ENCODE results near the gene BMPR1B. TPM values are rescaled to one million over a fixed set of nuclear protein-coding genes. Genes with fewer than 3 reads are reported as not detected.

The BMPR1B gene
- total and polyA plus RNA-seq, 2 of the 8 experiments (the other 6 are each of a cell fraction or from before 2014, with no cell fraction given) = 0.14 to 1.1 TPM

DNA sequence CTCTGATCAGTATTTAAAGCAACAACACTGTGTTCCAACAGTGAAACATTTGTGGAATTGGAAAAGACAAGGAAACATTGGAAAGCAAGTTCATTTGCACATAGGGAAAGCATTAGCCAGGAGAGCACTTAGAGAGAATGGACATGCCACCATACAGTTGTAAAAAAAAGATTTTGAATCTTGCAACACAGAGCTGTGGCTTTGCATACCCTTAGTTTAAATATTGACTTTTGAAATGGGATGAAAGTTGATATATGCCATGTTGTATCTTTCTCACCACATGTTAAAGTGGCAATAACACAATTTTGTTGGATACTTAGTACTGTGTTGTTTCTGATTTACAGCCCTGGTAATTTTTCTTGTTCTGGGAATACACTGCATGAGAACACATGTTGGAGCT, 208.1 kb downstream of the BMPR1B start:
- no peak overlapping the region for H3K4me2 ChIP-seq (ENCODE audit: insufficient read depth in 1 of 2, low read depth in 2 of 2, low read length in 2 of 2)
- H3K23me2 ChIP-seq (ENCODE audit: low read depth, low read length) = no peaks in the 10 kb centered on the region
- H2AK5ac ChIP-seq (ENCODE audit: low read depth, low read length) = no peak overlapping the region
- H3K79me1 ChIP-seq (ENCODE audit: low read depth, low read length) = no peaks in the 10 kb centered on the region
- H3K27me3 ChIP-seq (replicated peaks in 1 of 4; ENCODE audit: control insufficient read depth in 3 of 4, extremely low read depth in 1 of 4, insufficient read depth in 3 of 4, low read length in 3 of 4) = no peaks in the 10 kb centered on the region
- no peak overlapping the region for H4K8ac ChIP-seq (ENCODE audit: extremely low read depth, insufficient read depth, low read length)
- ChIA-PET CTCF (ENCODE audit: partially characterized antibody) (interaction anchor here (1.3 kb wide), 1 partner anchor 11 kb away, joined by 3 read pairs; no protein-coding TSS in a partner anchor), POLR2A (ENCODE audit: partially characterized antibody) (no interaction called here)
- H2BK5ac ChIP-seq (ENCODE audit: low read depth, low read length) = no peak overlapping the region
- H3K27ac ChIP-seq (ENCODE audit: low read depth, low read length) = no peak overlapping the region
- no peak overlapping the region for H3K18ac ChIP-seq (ENCODE audit: extremely low read depth, low read length)
- H3K4ac ChIP-seq (replicated peaks; ENCODE audit: insufficient read length, low read depth, low read length) = no peak overlapping the region
- H3K14ac ChIP-seq (ENCODE audit: insufficient read length) = no peak overlapping the region
- DNase-seq (ENCODE audit: low read depth in 1 of 2, low spot score in 2 of 2) (no peak), FAIRE-seq (no peak)
- H2BK120ac ChIP-seq (replicated peaks; ENCODE audit: low read depth, low read length) = no peak overlapping the region
- H3K9ac ChIP-seq (replicated peaks in 1 of 4; ENCODE audit: extremely low read depth in 1 of 4, low read depth in 3 of 4, low read length in 3 of 4) = no peak overlapping the region
- no peak overlapping the region for H2BK20ac ChIP-seq (ENCODE audit: low read length)
- H3K9me3 ChIP-seq (ENCODE audit: insufficient read depth in 2 of 2, low read depth in 1 of 2, low read length in 1 of 2) = no peaks in the 10 kb centered on the region
- H2BK15ac ChIP-seq (ENCODE audit: low read length) = no peak overlapping the region
- H4K5ac ChIP-seq (ENCODE audit: insufficient read length, low read depth, low read length) = no peak overlapping the region
- no peaks in the 10 kb centered on the region for H3K4me1 ChIP-seq (replicated peaks in 1 of 4; ENCODE audit: control insufficient read depth in 3 of 4, insufficient read depth in 4 of 4, low read length in 3 of 4)
- no peak overlapping the region for H2BK12ac ChIP-seq (ENCODE audit: low read depth, low read length)
- no peak overlapping the region for H4K91ac ChIP-seq (replicated peaks; ENCODE audit: insufficient read length, low read length)
- H3K79me2 ChIP-seq (ENCODE audit: control insufficient read depth in 1 of 2, insufficient read depth in 2 of 2, low read length in 2 of 2) = no peaks in the 10 kb centered on the region
- H3K4me3 ChIP-seq (ENCODE audit: extremely low read depth in 1 of 4, insufficient read depth in 2 of 4, low read depth in 3 of 4, low read length in 4 of 4) = no peak overlapping the region
- no peak overlapping the region for H2AFZ ChIP-seq (ENCODE audit: low read length)
- H3K36me3 ChIP-seq (ENCODE audit: control insufficient read depth in 2 of 4, insufficient read depth in 4 of 4, low read length in 3 of 4) = no peaks in the 10 kb centered on the region
- no peak overlapping the region for H3K56ac ChIP-seq (replicated peaks; ENCODE audit: insufficient read length, low read depth, low read length)
- H3K23ac ChIP-seq (ENCODE audit: insufficient read length) = no peak overlapping the region
- no peaks in the 10 kb centered on the region for H4K20me1 ChIP-seq (replicated peaks in 1 of 2; ENCODE audit: control insufficient read depth in 1 of 2, insufficient read depth in 2 of 2, low read length in 2 of 2)
- no peak for TF ChIP-seq MAFK (IDR thresholded peaks at IDR 0.05; ENCODE audit: low read depth, low read length)
- no peak for TF ChIP-seq RXRA (IDR thresholded peaks at IDR 0.05; ENCODE audit: insufficient read depth, low read depth, low read length)
- TF ChIP-seq CBX8 (IDR thresholded peaks at IDR 0.05; ENCODE audit: borderline replicate concordance, low read depth, low read length) = no peak
- no peak for TF ChIP-seq JUND (IDR thresholded peaks at IDR 0.05; ENCODE audit: low read length)
- TF ChIP-seq EP300 (IDR thresholded peaks at IDR 0.05; ENCODE audit: borderline replicate concordance in 1 of 2, low read depth in 2 of 2, low read length in 2 of 2) = no peak
- TF ChIP-seq, protein P1, sequence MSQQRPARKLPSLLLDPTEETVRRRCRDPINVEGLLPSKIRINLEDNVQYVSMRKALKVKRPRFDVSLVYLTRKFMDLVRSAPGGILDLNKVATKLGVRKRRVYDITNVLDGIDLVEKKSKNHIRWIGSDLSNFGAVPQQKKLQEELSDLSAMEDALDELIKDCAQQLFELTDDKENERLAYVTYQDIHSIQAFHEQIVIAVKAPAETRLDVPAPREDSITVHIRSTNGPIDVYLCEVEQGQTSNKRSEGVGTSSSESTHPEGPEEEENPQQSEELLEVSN (IDR thresholded peaks at IDR 0.05) = no peak
- no peak for TF ChIP-seq SIRT6 (IDR thresholded peaks at IDR 0.05; ENCODE audit: low read length)
- TF ChIP-seq NANOG (IDR thresholded peaks at IDR 0.05; ENCODE audit: insufficient read depth, low read depth, low read length, poor library complexity, severe bottlenecking) = no peak
- no peak for TF ChIP-seq POU5F1 (IDR thresholded peaks at IDR 0.05; ENCODE audit: low read depth, low read length)
- TF ChIP-seq BRCA1 (IDR thresholded peaks at IDR 0.05; ENCODE audit: low read depth, low read length) = no peak
- TF ChIP-seq HDAC6 (IDR thresholded peaks at IDR 0.05; ENCODE audit: low read depth, low read length) = no peak
- no peak for TF ChIP-seq RBBP5 (IDR thresholded peaks at IDR 0.05; ENCODE audit: borderline replicate concordance, low read depth, low read length)
- no peak for TF ChIP-seq TCF12 (IDR thresholded peaks at IDR 0.05; ENCODE audit: low read depth, low read length)
- no peak for TF ChIP-seq RFX5 (IDR thresholded peaks at IDR 0.05; ENCODE audit: borderline replicate concordance, low read depth, low read length)
- TF ChIP-seq HDAC2 (IDR thresholded peaks at IDR 0.05; ENCODE audit: borderline replicate concordance in 1 of 2, low read depth in 2 of 2, low read length in 2 of 2) = no peak

Data from H1 (cell line).